Activated CD4-positive, alpha-beta T cell treated with anti-CD3 and anti-CD28 coated beads for 1 hour (primary cell): Measurements from ENCODE around the gene STX18.
"Not testable (repeated sequence)": the region's sequence is repeated elsewhere in the genome, so short reads cannot be mapped to it uniquely, and the experiment has no call there.

ENCODE experiments used
- DNase-seq: peaks from one replicate; pipeline ENCODE4 v3.0.0-alpha.2; 2020

The STX18 gene

GRCh38 chr4:4433941-4434340 lies 107.9 kb downstream of the STX18 start:
- no peak for DNase-seq

- DNase-seq: no peak
These were observed 109.3 kb downstream of the STX18 start for GRCh38 chr4:4432341-4433125.

GRCh38 chr4:4430492-4431195 lies 111.2 kb downstream of the STX18 start:
- DNase-seq: no peak

- DNase-seq: no peak
These were observed 112.6 kb downstream of the STX18 start for GRCh38 chr4:4428966-4429875.

- DNase-seq: no peak
These were observed 114.0 kb downstream of the STX18 start for GRCh38 chr4:4427886-4428285.

- no peak for DNase-seq
These were observed 114.6 kb downstream of the STX18 start for GRCh38 chr4:4427121-4427870.

- DNase-seq: no peak
These were observed 115.2 kb downstream of the STX18 start for GRCh38 chr4:4426511-4427120.

- DNase-seq: no peak
These were observed 116.2 kb downstream of the STX18 start for GRCh38 chr4:4425696-4426095.

- DNase-seq: no peak
These were observed 116.6 kb downstream of the STX18 start for GRCh38 chr4:4425119-4425690.

GRCh38 chr4:4424499-4425115 lies 117.2 kb downstream of the STX18 start:
- DNase-seq: no peak

- no peak for DNase-seq
These were observed 117.9 kb downstream of the STX18 start for GRCh38 chr4:4423706-4424498.

- DNase-seq: no peak
These were observed 118.9 kb downstream of the STX18 start for GRCh38 chr4:4422856-4423499.

GRCh38 chr4:4422117-4422516 lies 119.7 kb downstream of the STX18 start:
- DNase-seq: not testable (repeated sequence)

GRCh38 chr4:4421356-4421755 lies 120.5 kb downstream of the STX18 start:
- no peak for DNase-seq

GRCh38 chr4:4420421-4420820 lies 121.4 kb downstream of the STX18 start:
- DNase-seq: no peak

- no peak for DNase-seq
These were observed 122.0 kb downstream of the STX18 start for GRCh38 chr4:4419896-4420295.

- DNase-seq: no peak
These were observed 123.0 kb downstream of the STX18 start for GRCh38 chr4:4418676-4419390.

GRCh38 chr4:4417886-4418285 lies 124.0 kb downstream of the STX18 start:
- DNase-seq: no peak

GRCh38 chr4:4416981-4417380 lies 124.9 kb downstream of the STX18 start:
- no peak for DNase-seq
